Activated naive CD4-positive, alpha-beta T cell treated with anti-CD3 and anti-CD28 coated beads for 36 hours (primary cell): ENCODE measurements around the gene CBARP. TPM values are rescaled to one million over a fixed set of nuclear protein-coding genes. Genes with fewer than 3 reads are reported as not detected.

Source experiments
- CTCF ChIA-PET: fragments of 350-600 bp; sonication (Branson Sonifier 250); formaldehyde crosslinking; loops from one replicate; lab custom pipeline; 2021; ENCODE audit warnings: antibody characterized with exemption; lab: Charles Lee
- DNase-seq: peaks from one replicate; pipeline ENCODE4 v3.0.0-alpha.2; 2020
- H3K27ac Mint-ChIP-seq: one replicate; pipeline ENCODE4 v1.8.0; 2021; ENCODE audit warnings: mild to moderate bottlenecking, mixed read lengths
- H3K27me3 Mint-ChIP-seq: one replicate; pipeline ENCODE4 v1.8.0; 2021; ENCODE audit warnings: low read depth, mixed read lengths
- H3K36me3 Mint-ChIP-seq: one replicate; pipeline ENCODE4 v1.8.0; 2021; ENCODE audit warnings: low read depth, mixed read lengths
- H3K4me1 Mint-ChIP-seq: one replicate; pipeline ENCODE4 v1.8.0; 2021; ENCODE audit warnings: low read depth, mixed read lengths
- H3K4me3 Mint-ChIP-seq: one replicate; pipeline ENCODE4 v1.8.0; 2021; ENCODE audit warnings: mild to moderate bottlenecking, moderate library complexity, mixed read lengths
- H3K9me3 Mint-ChIP-seq: one replicate; pipeline ENCODE4 v1.8.0; 2021; ENCODE audit warnings: mixed read lengths
- intact Hi-C: fragments of 100-400 bp; cut with micrococcal nuclease; formaldehyde crosslinking; loops from one replicate; pipeline ENCODE4 v1.15.1; 2023
- total RNA-seq, 2 experiments: library from RNA; stranded (reverse); gene quantifications; one replicate each; pipeline ENCODE4 v1.2.3, GENCODE V29; 2021

Gene CBARP
- total RNA-seq, 2 experiments from 2014 or later: 0.77 to 1.1 TPM

GRCh38 chr19:1261538-1261797 lies 23.7 kb upstream of the CBARP start:
- CTCF ChIA-PET: interaction anchor here (0.7 to 11.1 kb wide), 3 partner anchors 9 to 23 kb away, joined by 3 to 233 read pairs (median 3); partner anchors contain the start of gene ATP5F1D
- peaks cover 50% of the 10 kb centered on the region for H3K4me1 Mint-ChIP-seq

GRCh38 chr19:1260749-1261537 lies 23.1 kb upstream of the CBARP start:
- no peaks in the 10 kb centered on the region for H3K9me3 Mint-ChIP-seq

More at GRCh38 chr19:1261538-1261797, 23.7 kb upstream of the CBARP start:
- Mint-ChIP-seq H3K9me3 (no peaks in the 10 kb centered on the region), H3K36me3 (peaks cover 11% of the 10 kb centered on the region), H3K27ac (peak overlapping the region; percentile 94), H3K4me3 (peak overlapping the region; percentile 92), H3K27me3 (no peaks in the 10 kb centered on the region)
- intact Hi-C loops: loop anchor here (1.0 to 5.0 kb wide), 2 partner anchors 8 to 649 kb away; partner anchors contain the start of gene CIRBP
- DNase-seq: no peak

GRCh38 chr19:1259876-1260748 lies 22.3 kb upstream of the CBARP start:
- no peaks in the 10 kb centered on the region for H3K27me3 Mint-ChIP-seq
- intact Hi-C loops: loop anchor here (1.0 to 5.0 kb wide), 3 partner anchors 8 to 648 kb away; no protein-coding TSS in a partner anchor

More at GRCh38 chr19:1260749-1261537, 23.1 kb upstream of the CBARP start:
- H3K27me3 Mint-ChIP-seq: no peaks in the 10 kb centered on the region
- peak; percentile 97 for DNase-seq
- peak overlapping the region; percentile 92 for H3K4me3 Mint-ChIP-seq
- H3K4me1 Mint-ChIP-seq: peaks cover 51% of the 10 kb centered on the region
- H3K27ac Mint-ChIP-seq: peak overlapping the region; percentile 97
- CTCF ChIA-PET: interaction anchor here (0.7 to 11.1 kb wide), 3 partner anchors 8 to 23 kb away, joined by 3 to 233 read pairs (median 3); partner anchors contain the start of gene ATP5F1D
- H3K36me3 Mint-ChIP-seq: peaks cover 11% of the 10 kb centered on the region
- intact Hi-C loops: loop anchor here (1.0 to 5.0 kb wide), 3 partner anchors 8 to 649 kb away; partner anchors contain the start of gene CIRBP

GRCh38 chr19:1259206-1259875 lies 21.5 kb upstream of the CBARP start:
- H3K4me1 Mint-ChIP-seq: peaks cover 49% of the 10 kb centered on the region
- peak; percentile 80 for DNase-seq
- H3K27me3 Mint-ChIP-seq: no peaks in the 10 kb centered on the region
- CTCF ChIA-PET: interaction anchor here (0.7 to 11.1 kb wide), 2 partner anchors 9 to 16 kb away, joined by 3 to 233 read pairs; partner anchors contain the start of genes ATP5F1D and CIRBP
- peak overlapping the region; percentile 92 for H3K4me3 Mint-ChIP-seq
- peak overlapping the region; percentile 97 for H3K27ac Mint-ChIP-seq
- peaks cover 17% of the 10 kb centered on the region for H3K36me3 Mint-ChIP-seq
- H3K9me3 Mint-ChIP-seq: no peaks in the 10 kb centered on the region
- intact Hi-C loops: loop anchor here (1.0 kb wide), 1 partner anchor 10 kb away; no protein-coding TSS in a partner anchor

More at GRCh38 chr19:1259876-1260748, 22.3 kb upstream of the CBARP start:
- no peaks in the 10 kb centered on the region for H3K9me3 Mint-ChIP-seq
- peak; percentile 70 for DNase-seq
- CTCF ChIA-PET: interaction anchor here (11.1 kb wide), 1 partner anchor 16 kb away, joined by 233 read pairs; the partner anchor contains the start of gene ATP5F1D
- H3K4me1 Mint-ChIP-seq: peaks cover 44% of the 10 kb centered on the region
- H3K36me3 Mint-ChIP-seq: peaks cover 11% of the 10 kb centered on the region
- peak overlapping the region; percentile 92 for H3K4me3 Mint-ChIP-seq
- peak overlapping the region; percentile 97 for H3K27ac Mint-ChIP-seq

- Mint-ChIP-seq H3K4me3 (peak overlapping the region; percentile 92), H3K36me3 (peaks cover 17% of the 10 kb centered on the region), H3K9me3 (no peaks in the 10 kb centered on the region), H3K27ac (peak overlapping the region; percentile 97), H3K4me1 (peaks cover 51% of the 10 kb centered on the region), H3K27me3 (no peaks in the 10 kb centered on the region)
- no peak for DNase-seq
- CTCF ChIA-PET: interaction anchor here (0.7 to 11.1 kb wide), 2 partner anchors 10 to 15 kb away, joined by 3 to 233 read pairs; partner anchors contain the start of genes ATP5F1D and CIRBP
- intact Hi-C loops: loop anchor here (1.0 kb wide), 1 partner anchor 9 kb away; no protein-coding TSS in a partner anchor
Observed at GRCh38 chr19:1258707-1259205, 21.0 kb upstream of the CBARP start.

GRCh38 chr19:1258163-1258492 lies 20.3 kb upstream of the CBARP start:
- Mint-ChIP-seq H3K9me3 (no peaks in the 10 kb centered on the region), H3K36me3 (peaks cover 21% of the 10 kb centered on the region), H3K4me1 (peaks cover 52% of the 10 kb centered on the region), H3K4me3 (peak overlapping the region; percentile 49), H3K27me3 (no peaks in the 10 kb centered on the region), H3K27ac (peak overlapping the region; percentile 97)
- DNase-seq: no peak
- intact Hi-C loops: no loop called here
- CTCF ChIA-PET: no interaction called here

- CTCF ChIA-PET: no interaction called here
- intact Hi-C loops: no loop called here
- H3K27ac Mint-ChIP-seq: peak overlapping the region; percentile 97
- H3K36me3 Mint-ChIP-seq: peaks cover 21% of the 10 kb centered on the region
- peak overlapping the region; percentile 42 for H3K4me3 Mint-ChIP-seq
- no peaks in the 10 kb centered on the region for H3K27me3 Mint-ChIP-seq
- H3K9me3 Mint-ChIP-seq: no peaks in the 10 kb centered on the region
- DNase-seq: no peak
- H3K4me1 Mint-ChIP-seq: peaks cover 48% of the 10 kb centered on the region
Observed at GRCh38 chr19:1257475-1258162, 19.8 kb upstream of the CBARP start.

GRCh38 chr19:1256646-1257474 lies 19.1 kb upstream of the CBARP start:
- no peak overlapping the region for H3K4me3 Mint-ChIP-seq
- peak overlapping the region; percentile 70 for H3K27ac Mint-ChIP-seq
- no peaks in the 10 kb centered on the region for H3K9me3 Mint-ChIP-seq
- intact Hi-C loops: no loop called here
- no peaks in the 10 kb centered on the region for H3K27me3 Mint-ChIP-seq
- H3K36me3 Mint-ChIP-seq: peaks cover 23% of the 10 kb centered on the region
- CTCF ChIA-PET: interaction anchor here (1.5 to 1.9 kb wide), 2 partner anchors 10 to 12 kb away, joined by 6 read pairs; no protein-coding TSS in a partner anchor
- DNase-seq: no peak
- peaks cover 44% of the 10 kb centered on the region for H3K4me1 Mint-ChIP-seq

GRCh38 chr19:1255186-1256161 lies 17.7 kb upstream of the CBARP start:
- Mint-ChIP-seq H3K27me3 (no peaks in the 10 kb centered on the region), H3K36me3 (peaks cover 30% of the 10 kb centered on the region), H3K9me3 (no peaks in the 10 kb centered on the region), H3K4me3 (no peak overlapping the region), H3K27ac (peak overlapping the region; percentile 70), H3K4me1 (peaks cover 38% of the 10 kb centered on the region)
- DNase-seq: no peak
- intact Hi-C loops: no loop called here
- CTCF ChIA-PET: interaction anchor here (0.8 to 3.6 kb wide), 4 partner anchors 11 to 12 kb away, joined by 4 to 24 read pairs (median 6); no protein-coding TSS in a partner anchor
